Neuron (in vitro differentiated cells): ENCODE measurements around the gene ABCB4.

ENCODE experiments used
- H2AFZ ChIP-seq: one replicate; pipeline ENCODE4 v1.6.1; 2013; ENCODE audit warnings: low read depth, mild to moderate bottlenecking, inconsistent platforms, low read length, moderate library complexity
- H3K27me3 ChIP-seq: one replicate; pipeline ENCODE4 v1.6.1; 2013; ENCODE audit warnings: low read length; ENCODE audit not compliant: insufficient read depth
- H3K36me3 ChIP-seq: one replicate; pipeline ENCODE4 v1.6.1; 2013; ENCODE audit warnings: low read length; ENCODE audit not compliant: insufficient read depth
- H3K4me1 ChIP-seq: one replicate; pipeline ENCODE4 v1.6.1; 2013; ENCODE audit warnings: low read length; ENCODE audit not compliant: insufficient read depth
- H3K4me3 ChIP-seq: 2 replicates; pipeline ENCODE4 v1.5.1; 2013; ENCODE audit warnings: mild to moderate bottlenecking, low read length, moderate library complexity
- H3K9me3 ChIP-seq: one replicate; pipeline ENCODE4 v1.6.1; 2013; ENCODE audit warnings: low read length

Gene ABCB4

GRCh38 chr7:87435546-87435945, 39.9 kb downstream of the ABCB4 start:
- H3K4me1 ChIP-seq: no peaks in the 10 kb centered on the region
- H2AFZ ChIP-seq: no peak overlapping the region
- H3K4me3 ChIP-seq: no peak overlapping the region
- no peaks in the 10 kb centered on the region for H3K27me3 ChIP-seq
- no peaks in the 10 kb centered on the region for H3K9me3 ChIP-seq
- no peaks in the 10 kb centered on the region for H3K36me3 ChIP-seq

- H3K9me3 ChIP-seq: no peaks in the 10 kb centered on the region
- no peaks in the 10 kb centered on the region for H3K4me1 ChIP-seq
- no peak overlapping the region for H3K4me3 ChIP-seq
- H3K36me3 ChIP-seq: no peaks in the 10 kb centered on the region
- H3K27me3 ChIP-seq: no peaks in the 10 kb centered on the region
- no peak overlapping the region for H2AFZ ChIP-seq
Observed at GRCh38 chr7:87432536-87432935, 42.9 kb downstream of the ABCB4 start.

- Histone ChIP-seq H2AFZ (no peak overlapping the region), H3K27me3 (no peaks in the 10 kb centered on the region), H3K36me3 (no peaks in the 10 kb centered on the region), H3K4me3 (no peak overlapping the region), H3K9me3 (no peaks in the 10 kb centered on the region), H3K4me1 (no peaks in the 10 kb centered on the region)
Observed at GRCh38 chr7:87427288-87427687, 48.2 kb downstream of the ABCB4 start.

- Histone ChIP-seq H3K4me3 (no peak overlapping the region), H2AFZ (no peak overlapping the region), H3K4me1 (no peaks in the 10 kb centered on the region), H3K27me3 (no peaks in the 10 kb centered on the region), H3K36me3 (no peaks in the 10 kb centered on the region), H3K9me3 (no peaks in the 10 kb centered on the region)
Observed at GRCh38 chr7:87426160-87426559, 49.3 kb downstream of the ABCB4 start.

GRCh38 chr7:87424075-87424474, 51.4 kb downstream of the ABCB4 start:
- Histone ChIP-seq H3K27me3 (no peaks in the 10 kb centered on the region), H2AFZ (no peak overlapping the region), H3K9me3 (no peaks in the 10 kb centered on the region), H3K4me3 (no peak overlapping the region), H3K36me3 (no peaks in the 10 kb centered on the region), H3K4me1 (no peaks in the 10 kb centered on the region)

DNA sequence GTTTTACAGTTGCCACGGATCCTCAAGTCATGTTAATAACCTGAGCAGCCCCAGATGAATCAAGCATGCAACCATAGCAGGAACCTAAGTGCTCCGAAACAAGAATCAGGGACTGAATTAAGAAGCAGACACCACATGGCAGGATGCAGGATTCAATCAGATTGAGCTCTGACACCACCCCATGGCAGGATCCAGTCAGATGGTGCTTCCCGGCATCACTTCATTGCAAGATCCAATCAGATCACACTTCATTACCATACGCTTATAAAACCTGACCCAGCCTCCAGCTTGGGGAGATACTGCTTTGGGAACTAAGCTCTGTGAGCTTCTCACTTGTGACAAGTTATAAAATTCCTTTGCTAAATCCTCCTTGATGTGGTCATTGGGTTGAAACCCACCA, 55.3 kb downstream of the ABCB4 start:
- Histone ChIP-seq H3K4me1 (no peaks in the 10 kb centered on the region), H3K9me3 (no peaks in the 10 kb centered on the region), H3K4me3 (no peak overlapping the region), H2AFZ (no peak overlapping the region), H3K36me3 (no peaks in the 10 kb centered on the region), H3K27me3 (no peaks in the 10 kb centered on the region)

DNA sequence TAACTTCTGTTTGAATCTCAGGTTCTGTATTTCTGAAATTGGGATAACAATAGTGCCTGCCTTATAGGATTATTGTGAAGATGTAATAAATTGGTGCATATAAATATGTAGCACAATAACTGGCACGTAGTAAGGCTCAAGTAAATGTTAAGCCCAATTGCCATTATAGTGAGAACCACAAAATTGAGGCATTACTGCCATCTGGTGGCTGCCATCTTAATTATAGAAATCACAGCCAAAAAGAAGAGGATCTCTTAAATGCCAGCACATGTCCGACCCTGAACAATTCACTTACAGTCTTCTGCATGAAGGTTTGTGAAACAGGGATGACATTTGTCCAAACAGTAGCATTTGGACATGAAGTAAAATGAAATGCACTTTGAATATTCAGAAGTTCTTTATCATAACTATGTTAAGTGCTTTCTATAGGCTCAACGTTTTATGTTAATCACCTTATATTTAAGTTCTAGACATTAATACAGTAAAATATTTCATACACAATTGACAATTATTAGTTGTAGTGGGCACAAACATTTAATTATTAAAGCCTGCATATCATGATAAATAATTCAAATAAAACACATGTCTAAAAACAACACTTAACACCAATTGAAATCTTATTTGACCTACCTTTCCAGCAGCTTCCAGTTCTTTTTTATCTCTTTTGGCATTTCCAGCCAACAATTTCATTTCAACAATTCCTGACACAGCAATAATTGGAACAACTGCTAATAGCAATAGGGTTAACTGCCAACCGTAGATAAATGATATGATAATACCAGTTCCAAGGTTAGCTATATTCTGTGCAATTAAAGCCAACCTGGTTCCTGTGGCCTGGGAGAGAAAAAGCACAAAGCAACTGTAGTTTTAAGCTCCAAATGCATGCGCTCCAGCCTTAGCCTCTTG, 58.5 kb downstream of the ABCB4 start:
- Histone ChIP-seq H3K36me3 (no peaks in the 10 kb centered on the region), H3K27me3 (no peaks in the 10 kb centered on the region), H3K9me3 (no peaks in the 10 kb centered on the region), H3K4me1 (peaks cover 9% of the 10 kb centered on the region), H3K4me3 (no peak overlapping the region), H2AFZ (no peak overlapping the region)

DNA sequence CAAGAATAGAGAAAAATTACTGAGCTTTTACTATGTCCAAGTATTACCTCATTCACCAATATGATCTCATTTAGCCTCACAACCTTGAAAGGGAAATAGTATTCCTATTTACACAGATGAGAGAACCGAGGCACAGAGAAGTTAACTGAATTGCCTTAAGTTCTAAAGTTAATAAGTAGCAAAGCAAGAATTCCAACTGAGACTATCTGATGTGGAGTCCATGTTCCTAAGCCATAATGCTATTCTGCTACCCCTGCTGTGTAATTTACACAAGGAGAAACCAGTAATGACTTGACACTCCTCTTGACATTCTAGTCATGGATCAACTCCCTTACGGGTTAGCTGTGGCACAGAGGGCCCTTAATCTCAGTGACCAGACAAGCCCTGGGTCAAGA, 60.7 kb downstream of the ABCB4 start:
- no peak overlapping the region for H3K4me3 ChIP-seq
- H3K4me1 ChIP-seq: peaks cover 9% of the 10 kb centered on the region
- H3K9me3 ChIP-seq: no peaks in the 10 kb centered on the region
- H3K36me3 ChIP-seq: no peaks in the 10 kb centered on the region
- no peaks in the 10 kb centered on the region for H3K27me3 ChIP-seq
- no peak overlapping the region for H2AFZ ChIP-seq

- no peak overlapping the region for H3K4me3 ChIP-seq
- no peaks in the 10 kb centered on the region for H3K27me3 ChIP-seq
- peak overlapping the region; percentile 8 for H2AFZ ChIP-seq
- H3K9me3 ChIP-seq: no peaks in the 10 kb centered on the region
- H3K36me3 ChIP-seq: no peaks in the 10 kb centered on the region
- H3K4me1 ChIP-seq: peaks cover 9% of the 10 kb centered on the region
Observed at GRCh38 chr7:87413951-87414793, 61.3 kb downstream of the ABCB4 start.

DNA sequence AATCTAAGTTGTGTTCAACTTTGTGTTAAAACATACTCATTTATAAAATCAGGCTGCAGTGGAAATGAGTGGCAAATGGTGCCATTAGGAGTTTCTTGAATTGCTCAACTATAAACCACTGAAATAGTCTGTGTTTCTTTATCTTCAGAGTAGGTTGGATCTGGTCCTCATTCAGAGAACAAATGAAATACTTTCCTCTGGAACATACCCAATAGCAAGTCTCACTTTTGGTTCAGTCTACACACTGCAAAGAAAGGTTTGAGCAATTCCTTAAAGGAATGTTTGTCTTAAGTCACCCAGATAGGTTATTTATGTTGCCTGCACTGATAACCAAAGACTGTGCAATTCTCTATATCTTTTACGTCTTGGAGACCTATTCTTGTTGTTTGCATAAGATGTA, 62.5 kb downstream of the ABCB4 start:
- H2AFZ ChIP-seq: no peak overlapping the region
- no peaks in the 10 kb centered on the region for H3K27me3 ChIP-seq
- H3K36me3 ChIP-seq: no peaks in the 10 kb centered on the region

GRCh38 chr7:87411186-87411585, 64.3 kb downstream of the ABCB4 start:
- no peak overlapping the region for H2AFZ ChIP-seq
- H3K4me3 ChIP-seq: no peak overlapping the region
- no peaks in the 10 kb centered on the region for H3K36me3 ChIP-seq
- no peaks in the 10 kb centered on the region for H3K9me3 ChIP-seq
- H3K4me1 ChIP-seq: peaks cover 9% of the 10 kb centered on the region
- H3K27me3 ChIP-seq: no peaks in the 10 kb centered on the region

More for the DNA sequence above, 62.5 kb downstream of the ABCB4 start:
- H3K4me1 ChIP-seq: peaks cover 9% of the 10 kb centered on the region
- no peak overlapping the region for H3K4me3 ChIP-seq
- no peaks in the 10 kb centered on the region for H3K9me3 ChIP-seq

DNA sequence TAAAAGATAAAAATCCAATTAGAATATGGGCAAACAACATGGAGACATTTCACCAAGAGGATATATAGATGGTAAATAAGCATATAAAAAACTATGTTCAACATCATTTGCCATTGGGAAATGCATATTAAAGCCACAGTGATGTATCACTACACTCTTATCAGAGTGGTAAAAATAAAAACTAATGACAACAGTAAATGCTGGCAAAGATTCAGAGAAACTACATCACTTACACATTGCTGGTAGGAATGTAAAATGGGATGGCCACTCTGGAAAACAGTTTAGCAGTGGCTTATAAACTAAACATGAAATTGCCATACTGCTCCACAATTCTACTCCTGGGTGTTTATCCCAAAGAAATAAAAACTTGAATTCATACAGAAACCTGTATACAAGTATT, 70.8 kb downstream of the ABCB4 start:
- Histone ChIP-seq H2AFZ (no peak overlapping the region), H3K4me3 (no peak overlapping the region), H3K27me3 (no peaks in the 10 kb centered on the region), H3K36me3 (no peaks in the 10 kb centered on the region), H3K4me1 (no peaks in the 10 kb centered on the region), H3K9me3 (no peaks in the 10 kb centered on the region)

DNA sequence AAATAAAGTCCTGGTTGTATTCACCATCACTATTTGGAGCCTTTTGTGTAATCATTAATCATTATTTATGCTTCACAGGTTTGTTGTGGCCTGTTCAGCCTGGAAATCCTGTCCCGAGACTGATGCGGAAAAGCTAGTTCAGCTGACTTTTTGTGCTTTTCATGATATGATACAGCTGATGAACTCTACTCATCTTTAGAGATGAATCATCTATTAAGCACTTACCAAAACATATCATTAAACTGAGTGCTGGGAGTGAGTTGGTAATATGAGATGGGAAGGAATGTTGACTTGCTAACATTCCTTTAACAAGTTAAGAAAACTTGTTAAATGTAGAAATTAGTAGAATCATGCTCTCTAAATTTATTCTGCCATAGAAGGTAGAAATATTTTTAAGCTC, 77.0 kb downstream of the ABCB4 start:
- H2AFZ ChIP-seq: no peak overlapping the region
- H3K9me3 ChIP-seq: no peaks in the 10 kb centered on the region
- H3K4me3 ChIP-seq: no peak overlapping the region
- H3K36me3 ChIP-seq: peaks cover 18% of the 10 kb centered on the region
- H3K27me3 ChIP-seq: no peaks in the 10 kb centered on the region
- no peaks in the 10 kb centered on the region for H3K4me1 ChIP-seq
